GM21526 (cell line): Measurements from ENCODE around the gene SMYD3.
"Not testable (repeated sequence)": the region's sequence is repeated elsewhere in the genome, so short reads cannot be mapped to it uniquely, and the experiment has no call there.

Experiments
- ATAC-seq: cut with Tn5 transposase; IDR thresholded peaks from one replicate; pipeline ENCODE4 v1.9.1; 2021; ENCODE audit warnings: moderate library complexity; ENCODE audit not compliant: unreplicated experiment, low FRiP score

The SMYD3 gene

DNA sequence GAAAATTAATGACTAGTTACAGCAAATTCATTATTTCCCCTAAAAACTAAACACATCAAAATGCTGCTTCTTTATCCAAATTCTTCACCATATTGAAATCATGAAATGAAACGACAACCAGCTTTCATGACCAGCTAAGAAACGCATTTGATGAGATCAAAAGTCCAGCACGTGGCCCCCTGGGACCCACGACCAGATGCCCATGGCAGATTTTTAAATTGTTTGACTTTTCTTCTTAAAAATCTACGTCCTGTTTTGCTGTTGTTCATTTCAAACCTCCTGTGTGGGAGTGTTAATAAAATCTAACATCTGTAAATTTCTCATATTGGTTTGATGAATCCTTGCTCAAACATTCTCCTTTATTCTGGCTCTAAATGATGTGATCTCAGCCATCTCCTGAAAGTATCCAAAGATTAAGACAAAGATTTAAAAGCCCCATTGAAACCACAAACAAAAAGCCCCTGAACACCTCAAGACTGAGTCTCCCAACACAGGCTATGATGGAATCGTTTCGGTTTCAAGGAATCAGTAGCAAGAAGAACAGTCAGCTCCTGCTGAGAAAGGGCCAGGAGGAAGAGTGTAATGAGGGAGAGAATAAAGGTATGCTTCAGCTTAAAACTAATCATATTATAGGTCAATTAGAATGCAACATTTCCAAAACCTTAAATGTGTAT is 523.6 kb downstream of the SMYD3 start:
- ATAC-seq: no peak

DNA sequence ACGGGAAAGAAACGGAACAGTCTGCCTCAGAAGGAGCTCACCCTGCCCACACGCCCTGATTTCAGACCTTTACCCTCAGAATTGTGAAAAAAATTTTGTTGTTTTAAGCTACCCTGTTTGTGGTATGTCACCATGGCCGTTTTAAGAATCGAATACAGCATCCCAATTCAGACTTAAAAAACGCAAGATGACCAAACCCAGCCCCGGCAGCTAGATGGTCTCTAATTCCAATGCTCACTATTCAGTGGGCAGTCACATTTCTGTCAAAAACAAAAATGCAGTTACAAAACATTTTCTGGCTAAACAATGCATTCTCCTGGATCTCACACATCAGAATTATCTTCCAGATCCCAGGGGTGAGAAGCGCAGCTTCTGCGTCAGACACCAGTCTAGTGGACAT is 527.5 kb downstream of the SMYD3 start:
- no peak for ATAC-seq

DNA sequence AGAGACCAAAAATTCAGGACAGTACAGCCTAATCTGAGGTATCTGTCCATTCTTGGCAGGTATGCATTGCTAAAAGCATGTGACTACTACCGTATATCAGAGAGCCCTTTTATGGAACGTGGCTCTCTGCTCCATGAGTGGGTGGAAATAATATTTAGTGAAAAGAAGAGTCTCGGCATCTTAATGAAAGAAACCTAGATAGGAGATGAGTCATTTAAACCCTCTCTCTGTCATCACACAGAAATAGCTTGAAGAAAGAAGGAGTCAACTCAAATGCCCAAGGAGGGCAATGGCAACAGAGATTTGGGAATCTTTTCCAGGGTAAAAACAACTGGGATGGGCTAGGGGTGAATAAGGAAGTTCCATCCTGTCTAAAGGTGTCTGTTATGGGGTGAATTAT is 528.2 kb downstream of the SMYD3 start:
- ATAC-seq: no peak

DNA sequence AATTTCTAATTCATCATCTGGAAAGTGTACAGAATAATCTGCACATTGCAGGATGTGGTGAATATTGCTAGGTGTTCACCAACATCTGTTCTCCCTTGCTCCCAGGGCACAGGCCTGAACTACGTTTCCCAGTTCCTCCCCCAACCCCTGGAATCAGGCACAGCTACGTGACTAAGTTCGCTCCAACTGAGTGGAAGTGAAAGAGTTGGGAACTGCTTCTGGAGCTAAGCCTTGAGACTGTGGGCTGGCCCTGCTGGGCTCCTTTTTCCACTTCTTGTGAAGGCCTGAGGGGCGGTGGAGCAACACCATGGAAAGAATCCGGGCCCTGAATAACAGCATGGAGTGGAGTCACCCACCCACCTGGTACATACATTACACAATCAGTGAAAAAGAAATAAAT is 534.6 kb downstream of the SMYD3 start:
- no peak for ATAC-seq

DNA sequence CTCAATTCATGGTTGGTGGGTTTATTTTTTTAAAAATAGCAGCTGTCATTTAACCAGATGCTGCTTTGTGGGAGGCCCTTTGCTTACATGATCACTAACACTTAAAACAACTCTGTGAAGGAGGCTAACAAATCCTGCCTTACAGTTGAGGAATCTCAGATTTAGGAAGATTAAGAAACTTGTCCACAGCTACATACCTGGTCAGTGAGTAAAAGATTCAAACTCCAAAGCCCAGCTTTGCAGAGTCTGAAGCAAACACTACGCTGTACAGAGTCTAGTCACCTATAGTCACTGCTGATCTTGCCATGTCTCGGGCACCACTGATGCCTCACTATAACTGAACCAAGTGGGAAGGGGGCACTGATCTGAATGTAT is 535.4 kb downstream of the SMYD3 start:
- ATAC-seq: no peak

DNA sequence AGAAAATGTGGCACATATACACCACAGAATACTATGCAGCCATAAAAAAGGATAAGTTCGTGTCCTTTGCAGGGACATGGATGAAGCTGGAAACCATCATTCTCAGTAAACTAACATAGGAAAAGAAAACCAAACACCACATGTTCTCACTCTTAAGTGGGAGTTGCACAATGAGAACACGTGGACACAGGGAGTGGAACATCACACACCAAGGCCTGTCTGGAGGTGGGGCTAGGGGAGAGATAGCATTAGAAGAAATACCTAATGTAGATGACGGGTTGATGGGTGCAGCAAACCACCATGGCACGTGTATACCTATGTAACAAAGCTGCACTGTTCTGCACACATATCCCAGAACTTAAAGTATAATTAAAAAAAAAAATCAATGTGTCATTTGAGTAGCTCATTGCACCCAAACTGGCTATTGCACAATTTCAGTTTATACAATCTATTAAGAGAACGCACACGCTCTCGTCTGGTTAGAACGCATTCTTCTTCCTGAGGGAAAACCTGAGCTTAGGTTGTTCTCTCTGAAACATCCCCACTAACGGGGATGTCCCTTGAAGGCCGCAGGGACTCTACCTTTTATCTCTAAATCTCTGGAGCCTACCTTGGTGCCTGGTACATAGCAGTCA is 535.9 kb downstream of the SMYD3 start:
- not testable (repeated sequence) for ATAC-seq

DNA sequence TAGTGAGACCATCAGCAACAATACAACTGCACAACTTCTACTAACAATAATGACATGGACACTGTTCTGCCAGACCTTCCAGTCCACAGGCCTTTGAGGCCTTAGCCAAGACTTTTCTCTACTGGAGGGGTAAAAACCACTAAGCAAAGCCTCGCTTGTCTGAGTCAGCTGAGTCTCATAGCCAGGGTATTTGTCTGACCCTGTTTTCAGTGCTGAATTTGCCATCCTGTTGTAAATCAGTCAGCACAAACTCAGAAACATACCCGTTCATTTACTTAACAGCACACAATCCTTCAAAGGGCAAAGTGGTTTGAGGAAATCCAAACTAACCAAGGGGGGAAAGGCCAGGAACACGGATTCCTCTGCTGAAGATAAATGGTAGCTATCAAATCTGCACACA is 537.8 kb downstream of the SMYD3 start:
- no peak for ATAC-seq

DNA sequence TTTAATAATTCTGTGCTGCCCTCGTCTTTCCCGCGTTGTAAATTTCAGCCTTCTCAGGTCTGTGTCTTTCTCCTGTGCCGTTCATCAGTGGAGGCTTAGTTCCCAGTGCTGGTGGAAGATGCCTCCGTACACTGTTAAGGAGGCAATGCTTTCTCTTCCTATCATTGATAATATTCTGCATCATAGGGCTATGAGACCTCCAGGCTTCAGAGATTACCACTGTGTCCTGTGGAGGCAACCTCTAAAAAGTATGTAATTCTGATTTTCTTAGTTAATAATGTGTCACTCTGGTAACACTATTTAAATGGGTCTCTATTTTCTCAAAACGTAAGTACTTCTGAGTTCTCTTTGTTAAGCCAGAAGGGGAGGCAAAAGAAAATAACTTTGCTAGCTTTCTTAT is 538.3 kb downstream of the SMYD3 start:
- no peak for ATAC-seq

DNA sequence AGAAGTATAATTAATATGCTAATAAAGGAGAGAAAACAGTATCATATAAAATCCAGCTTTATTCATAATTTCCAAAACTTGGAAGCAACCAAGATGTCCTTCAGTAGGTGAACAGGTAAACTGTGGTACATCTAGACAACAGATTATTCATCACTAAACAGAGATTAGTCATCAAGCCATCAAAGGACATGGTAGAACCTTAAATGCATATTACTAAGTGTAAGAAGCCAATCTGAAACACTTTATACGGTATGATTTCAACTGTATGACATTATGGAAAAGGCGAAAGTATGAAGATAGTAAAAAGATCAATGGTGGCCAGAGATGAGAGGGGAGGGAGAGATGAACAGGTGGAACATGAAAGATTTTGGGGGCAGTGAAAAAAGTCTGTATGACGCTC is 541.7 kb downstream of the SMYD3 start:
- no peak for ATAC-seq

DNA sequence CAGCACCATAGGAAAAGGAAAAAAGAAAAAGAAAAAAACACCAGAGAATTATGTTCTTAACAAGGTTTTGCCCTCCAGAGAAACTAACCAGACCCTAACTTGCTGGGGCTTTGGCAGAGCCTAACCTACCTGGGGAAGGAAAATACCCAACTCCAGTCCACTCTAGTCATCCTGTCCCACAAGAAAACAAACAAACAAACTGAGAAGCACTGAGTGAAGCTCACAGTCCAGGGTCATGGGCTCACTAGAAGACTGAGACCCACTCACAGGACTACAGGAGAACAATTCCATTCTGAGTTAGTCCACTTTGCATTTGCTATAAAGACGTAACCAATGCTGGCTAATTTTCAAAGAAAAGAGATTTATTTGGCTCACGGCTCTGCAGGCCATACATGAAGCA is 543.4 kb downstream of the SMYD3 start:
- ATAC-seq: no peak

DNA sequence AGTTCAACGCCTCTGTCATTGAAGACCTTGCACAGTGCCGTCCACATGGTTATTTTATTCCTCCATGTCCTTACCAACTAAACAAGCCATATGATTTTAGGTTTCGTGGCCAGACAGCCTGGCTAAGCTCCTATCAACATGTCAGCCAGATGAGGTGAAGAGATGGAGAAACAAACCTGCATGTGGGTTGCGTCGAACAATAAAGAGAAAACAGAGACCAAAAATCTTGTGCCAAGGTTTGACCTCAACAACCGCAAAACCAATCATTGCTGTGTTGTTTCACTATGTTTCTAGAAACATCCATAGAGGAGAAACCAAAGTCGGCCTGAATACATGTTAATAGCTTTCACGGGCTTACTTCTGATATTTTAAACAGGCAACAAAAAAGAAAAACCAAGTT is 544.6 kb downstream of the SMYD3 start:
- no peak for ATAC-seq

DNA sequence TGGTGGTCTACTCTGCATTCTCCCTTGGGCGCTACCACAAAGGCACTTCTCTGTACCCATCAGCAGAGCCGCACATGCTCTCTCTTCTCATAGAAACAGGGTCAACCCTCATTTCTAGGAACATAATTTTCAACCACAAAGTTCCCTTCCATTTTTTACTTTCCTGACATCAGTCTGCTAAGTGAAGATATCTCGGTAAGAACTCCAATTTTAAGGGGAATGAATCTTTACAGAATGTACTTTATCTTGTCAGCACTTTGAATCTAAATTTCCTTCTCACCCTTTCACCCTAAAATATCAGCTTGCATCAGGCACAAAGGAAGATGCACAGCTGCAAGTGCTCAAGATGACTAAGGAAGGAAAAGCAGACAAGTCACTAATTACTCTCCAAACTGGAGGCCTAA is 545.9 kb downstream of the SMYD3 start:
- ATAC-seq: no peak

DNA sequence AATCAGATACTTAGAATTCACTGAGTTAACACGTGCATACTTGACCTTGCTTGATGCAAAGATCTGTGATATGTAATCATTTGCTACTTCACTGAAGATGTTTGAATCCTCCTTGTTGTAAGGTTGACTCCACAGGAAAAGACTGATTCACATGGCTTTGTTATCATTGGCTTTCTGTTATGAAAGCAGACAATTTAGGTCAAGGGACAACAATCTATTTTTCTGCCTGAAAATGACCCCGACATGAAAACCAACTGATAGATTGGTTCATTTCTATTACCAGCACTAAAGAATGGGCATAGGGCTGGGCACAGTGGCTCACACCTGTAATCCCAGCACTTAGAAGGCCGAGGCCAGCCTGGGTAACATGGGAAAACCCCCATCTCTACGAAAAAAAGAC is 546.9 kb downstream of the SMYD3 start:
- no peak for ATAC-seq

DNA sequence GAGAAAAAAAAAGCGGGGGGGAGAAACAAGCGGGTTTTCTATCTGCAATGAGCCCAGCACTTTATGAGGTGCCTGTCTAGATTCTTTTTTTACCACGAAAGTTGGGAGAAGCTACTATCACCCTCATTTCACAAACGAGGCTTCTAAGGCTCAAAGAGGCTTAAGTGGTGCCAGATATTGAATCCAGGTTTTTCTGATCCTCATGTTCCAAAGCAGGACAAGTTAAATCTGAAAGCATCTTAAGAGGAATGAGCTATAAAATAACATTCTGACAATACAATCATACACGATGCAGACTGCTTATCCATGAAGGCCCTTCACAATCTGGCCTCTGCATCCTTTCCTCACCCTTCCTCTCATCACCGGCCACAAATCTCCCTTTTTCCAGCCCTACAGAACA is 549.1 kb downstream of the SMYD3 start:
- ATAC-seq: no peak

DNA sequence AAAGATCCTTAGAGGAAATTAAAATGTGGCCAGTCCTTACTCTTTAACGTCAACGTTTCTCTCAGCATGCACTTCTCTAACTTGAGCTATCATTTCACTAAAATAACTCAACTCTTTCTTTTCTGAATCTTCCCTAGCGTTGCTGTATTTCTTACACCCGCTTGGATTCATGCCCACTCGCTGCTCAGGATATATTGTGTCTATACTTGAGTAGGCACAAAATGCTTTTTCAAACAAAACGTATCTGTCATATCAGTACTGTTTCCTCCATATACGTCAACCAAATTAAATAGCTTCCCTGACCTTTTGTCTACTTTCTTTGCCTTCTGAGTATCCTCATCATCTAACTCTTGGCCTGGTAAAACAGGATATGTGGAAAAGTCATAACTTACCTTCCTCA is 549.7 kb downstream of the SMYD3 start:
- ATAC-seq: no peak

DNA sequence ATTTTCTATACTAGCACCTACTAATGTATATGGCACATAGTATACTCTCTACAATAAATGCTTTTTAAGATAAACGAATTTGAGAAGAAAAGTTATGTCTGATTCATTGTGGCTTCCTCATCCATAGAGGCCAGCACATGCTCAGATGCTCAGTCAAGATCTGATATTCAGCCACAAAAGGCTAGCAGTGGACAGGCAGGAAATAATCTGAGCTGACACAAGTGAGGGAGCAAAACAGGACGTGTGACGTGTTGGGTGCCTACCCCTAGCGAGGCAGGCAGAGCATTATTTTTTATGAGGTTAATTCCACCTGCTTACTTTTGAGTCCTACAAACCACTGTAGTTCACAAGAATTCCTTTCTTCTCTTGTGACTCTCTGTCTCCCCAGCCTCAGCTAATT is 550.9 kb downstream of the SMYD3 start:
- no peak for ATAC-seq

DNA sequence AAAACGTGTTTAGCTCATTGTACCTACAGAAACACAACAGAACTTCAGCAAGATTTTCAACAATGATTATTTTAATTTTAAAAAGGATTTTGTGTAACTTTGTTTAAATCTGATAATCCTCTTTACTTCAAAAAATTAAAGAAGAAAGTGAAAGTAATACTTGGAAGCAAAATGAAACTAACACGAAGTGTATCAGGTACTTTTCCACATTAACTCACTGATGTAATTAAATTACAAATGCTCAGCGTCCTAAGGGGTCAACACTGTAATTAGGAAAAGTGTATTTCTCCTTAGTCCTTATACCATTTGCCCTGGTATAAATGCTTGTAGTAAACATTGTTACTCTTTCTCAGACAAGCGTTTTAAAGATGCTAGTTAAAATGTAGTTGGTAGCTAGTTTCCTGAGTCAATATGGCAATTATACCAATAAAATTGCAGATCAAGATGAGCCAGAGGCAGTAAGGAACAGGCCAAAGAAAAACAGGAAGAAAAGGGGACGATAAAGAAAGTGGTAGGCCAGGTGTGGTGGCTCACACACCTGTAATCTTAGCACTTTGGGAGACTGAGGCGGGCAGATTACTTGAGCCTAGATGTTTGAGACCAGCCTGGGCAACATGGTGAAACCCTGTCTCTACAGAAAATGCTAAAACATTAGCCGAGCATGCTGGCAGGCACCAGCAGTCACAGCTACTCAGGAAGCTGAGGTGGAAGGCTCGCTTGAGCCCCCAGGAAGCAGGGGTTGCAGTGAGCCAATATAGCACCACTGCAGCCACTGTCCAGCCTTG is 553.0 kb downstream of the SMYD3 start:
- no peak for ATAC-seq

DNA sequence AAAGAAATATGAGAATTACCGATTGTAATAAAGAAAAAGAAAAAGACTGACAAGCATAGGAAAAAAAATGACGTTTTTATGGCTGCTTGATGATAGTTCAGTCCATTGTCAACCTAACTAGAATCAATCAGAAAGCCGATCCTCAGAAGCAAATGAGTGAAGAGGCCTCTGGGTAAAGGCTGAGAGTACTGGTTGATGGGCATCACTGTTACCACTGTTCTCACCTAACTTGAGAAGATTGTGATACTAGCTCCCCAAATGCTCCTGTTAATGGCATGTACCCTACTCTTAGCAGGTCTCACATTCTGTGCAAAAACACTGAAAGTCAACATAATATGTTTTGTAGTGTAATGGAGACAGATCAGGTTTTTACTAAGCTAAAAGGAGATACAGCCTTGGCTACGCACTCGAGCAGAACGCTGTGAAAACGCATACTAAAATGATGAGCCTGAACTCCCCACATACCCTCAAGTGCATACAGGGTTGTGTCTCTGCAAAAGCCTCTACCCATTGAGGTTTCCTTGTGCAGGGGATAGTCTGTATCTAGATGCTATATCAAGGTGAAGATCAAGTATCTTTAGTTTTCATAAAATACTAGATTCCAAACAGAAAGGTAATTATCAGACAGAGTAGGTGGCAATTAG is 554.6 kb downstream of the SMYD3 start:
- peak; percentile 46 for ATAC-seq

DNA sequence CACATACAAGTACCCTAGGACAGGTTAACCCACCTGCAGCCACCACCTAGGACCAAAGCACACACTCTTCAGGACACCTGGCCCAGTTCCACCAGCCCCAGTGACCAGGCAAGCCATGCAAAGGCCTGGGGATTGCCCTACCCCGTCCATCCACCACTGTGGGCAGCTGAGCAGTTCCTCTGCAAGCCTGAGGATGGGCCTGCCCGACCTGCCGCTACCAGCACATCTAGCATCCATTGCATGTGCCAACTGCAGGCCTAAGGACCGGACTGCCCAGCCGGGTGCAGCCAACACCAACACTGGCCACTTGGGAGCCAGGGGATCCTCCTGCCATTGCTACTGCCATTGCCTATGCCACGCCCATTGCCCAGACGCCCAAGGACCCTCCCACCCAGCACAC is 558.3 kb downstream of the SMYD3 start:
- ATAC-seq: no peak

DNA sequence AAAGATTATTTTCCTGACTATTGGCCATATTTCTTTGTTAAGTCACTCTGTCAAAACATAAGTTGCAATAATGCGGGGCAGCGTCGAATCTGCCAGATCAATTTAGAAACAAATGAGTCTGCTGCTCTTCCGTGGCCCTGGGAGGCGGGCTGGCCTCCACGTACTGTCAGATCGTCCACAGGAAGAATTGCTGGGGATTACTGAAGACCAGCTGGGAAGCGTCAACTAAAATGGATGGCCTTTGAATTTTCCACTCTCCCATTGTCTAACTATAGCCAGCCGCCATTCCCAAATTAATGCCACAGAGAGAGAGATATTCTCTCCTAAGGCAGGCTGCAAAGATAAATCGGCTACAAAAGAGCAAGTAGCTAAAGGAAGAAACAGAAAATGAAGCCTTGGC is 560.2 kb downstream of the SMYD3 start:
- ATAC-seq: no peak

DNA sequence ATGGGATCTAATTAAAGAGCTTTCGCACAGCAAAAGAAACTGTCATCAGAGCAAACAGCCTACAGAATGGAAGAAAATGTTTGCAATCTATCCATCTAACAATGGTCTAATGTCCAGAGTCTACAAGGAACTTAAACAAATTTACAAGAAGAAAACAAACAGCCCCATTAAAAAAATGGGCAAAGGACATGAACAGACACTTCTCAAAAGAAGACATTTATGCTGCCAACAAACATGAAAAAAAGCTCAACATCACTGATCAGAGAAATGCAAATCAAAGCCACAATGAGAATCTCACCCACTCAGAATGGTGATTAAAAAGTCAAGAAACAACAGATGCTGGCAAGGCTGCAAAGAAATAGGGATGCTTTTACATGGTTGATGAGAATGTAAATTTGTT is 561.9 kb downstream of the SMYD3 start:
- ATAC-seq: not testable (repeated sequence)
